HuH-7.5 (cell line): ENCODE data around the gene KDM8.

Source experiments
- DNase-seq: peaks from one replicate; pipeline ENCODE4 v3.0.0; 2011; ENCODE audit warnings: low spot score

Gene KDM8

DNA sequence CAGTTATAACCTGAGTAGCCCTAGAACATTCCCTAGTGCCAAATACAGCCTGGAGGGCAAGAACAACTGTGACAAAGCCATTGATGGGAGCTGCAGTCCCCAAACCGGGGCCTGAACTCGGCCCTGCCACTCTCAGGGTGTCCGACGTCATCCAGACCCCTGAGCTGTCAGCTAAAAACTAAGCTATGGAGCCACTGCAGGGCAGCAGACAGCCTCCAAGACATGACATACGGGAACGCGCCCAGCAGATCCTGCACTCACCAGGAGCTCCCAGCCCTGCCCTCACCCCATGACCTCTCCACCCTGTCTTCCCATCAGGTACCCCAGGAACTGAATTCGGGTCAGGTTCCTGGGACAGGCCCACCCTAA lies 28.4 kb downstream of the KDM8 start:
- DNase-seq, result no peak

DNA sequence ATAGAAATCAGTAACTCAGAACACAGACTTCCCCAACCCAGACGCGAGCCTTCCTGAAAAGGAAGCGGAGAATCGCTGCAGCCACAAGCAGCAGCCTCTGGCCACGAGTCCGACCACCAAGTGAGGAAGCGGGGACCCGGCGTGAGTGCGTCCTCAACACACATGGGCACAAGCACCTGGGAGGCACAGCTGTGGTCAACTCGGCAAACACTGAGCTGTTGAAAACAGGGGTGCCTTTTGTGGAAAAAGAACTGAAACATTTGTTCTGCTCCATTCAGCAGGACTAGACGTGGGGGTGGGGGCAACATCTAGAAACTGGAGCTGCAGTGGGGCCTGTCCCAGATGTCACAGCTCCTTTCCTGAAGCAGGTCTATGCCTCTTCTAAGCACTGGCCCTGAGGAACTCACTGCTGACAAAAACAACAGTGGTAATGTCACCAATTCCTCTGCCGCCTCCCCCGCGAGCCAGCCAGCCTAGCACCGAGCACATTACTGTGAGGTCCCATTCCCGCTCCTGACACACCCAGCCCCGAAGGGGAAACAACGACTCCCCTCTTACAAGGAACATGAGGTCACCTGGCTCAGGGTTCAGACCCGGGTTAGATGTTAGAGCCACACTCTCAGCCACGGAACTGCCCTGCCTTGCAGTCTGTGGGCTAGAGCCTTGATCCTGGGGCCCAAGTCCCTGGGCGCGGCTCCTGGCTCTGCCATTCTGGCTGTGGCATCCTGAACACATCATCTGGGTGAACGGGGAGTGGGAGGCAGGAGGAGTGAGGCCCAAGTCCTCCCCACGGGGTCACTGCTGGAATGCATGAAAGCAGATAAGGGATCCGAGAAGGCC lies 29.0 kb downstream of the KDM8 start:
- DNase-seq, result no peak

DNA sequence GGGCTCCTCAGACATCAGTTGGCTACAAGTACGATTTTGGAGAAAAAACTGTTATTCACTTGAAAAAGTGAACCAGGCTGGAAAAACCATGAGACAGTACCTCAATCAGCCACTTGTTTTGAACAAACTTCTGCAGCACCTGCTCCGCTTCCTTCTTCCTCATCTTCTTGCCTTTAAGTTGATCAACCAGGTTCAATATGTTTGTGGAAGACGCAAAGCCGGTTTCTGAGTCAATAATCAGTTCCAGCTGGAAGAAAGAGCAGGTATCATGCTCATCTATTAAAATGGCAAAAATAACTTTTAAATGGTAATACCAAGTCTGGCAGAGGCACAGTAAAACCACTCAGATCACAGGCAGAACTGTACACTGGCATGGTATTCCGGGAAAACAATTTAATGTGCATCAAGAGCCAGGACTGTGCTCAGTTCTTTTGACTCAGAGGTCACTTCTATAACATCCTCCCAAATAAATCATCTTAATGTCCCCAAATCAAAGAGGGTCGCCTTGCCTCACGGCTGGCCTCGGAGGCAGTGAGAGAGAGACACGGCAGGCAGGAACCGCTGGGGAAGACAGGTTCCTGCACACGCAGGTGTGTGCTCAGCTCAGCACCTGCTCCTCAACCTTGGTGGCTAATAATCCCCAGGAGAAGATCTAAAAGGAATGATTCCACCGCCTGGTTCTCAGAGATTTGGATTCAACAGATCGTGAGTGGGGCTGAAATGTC lies 29.7 kb downstream of the KDM8 start:
- no peak for DNase-seq

DNA sequence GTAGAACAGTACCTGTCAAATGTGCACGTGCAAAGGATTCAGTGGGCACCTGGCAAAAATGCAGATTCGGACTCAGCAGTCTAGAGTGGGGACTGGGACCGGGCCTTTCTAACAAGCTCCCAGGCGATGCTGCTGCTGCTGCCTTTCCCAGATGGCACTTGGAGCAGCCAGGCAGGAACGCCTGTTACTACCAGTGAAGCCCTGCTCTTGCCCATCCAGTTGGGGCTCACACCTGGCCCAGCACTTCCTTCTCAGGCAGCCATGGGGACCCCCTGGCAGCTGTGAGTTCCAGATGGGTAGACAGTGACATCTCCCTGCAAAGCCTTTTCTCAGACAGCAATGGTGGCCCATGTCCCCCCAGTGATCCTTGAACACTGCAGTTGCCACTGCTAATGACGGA lies 30.4 kb downstream of the KDM8 start:
- DNase-seq, result no peak

DNA sequence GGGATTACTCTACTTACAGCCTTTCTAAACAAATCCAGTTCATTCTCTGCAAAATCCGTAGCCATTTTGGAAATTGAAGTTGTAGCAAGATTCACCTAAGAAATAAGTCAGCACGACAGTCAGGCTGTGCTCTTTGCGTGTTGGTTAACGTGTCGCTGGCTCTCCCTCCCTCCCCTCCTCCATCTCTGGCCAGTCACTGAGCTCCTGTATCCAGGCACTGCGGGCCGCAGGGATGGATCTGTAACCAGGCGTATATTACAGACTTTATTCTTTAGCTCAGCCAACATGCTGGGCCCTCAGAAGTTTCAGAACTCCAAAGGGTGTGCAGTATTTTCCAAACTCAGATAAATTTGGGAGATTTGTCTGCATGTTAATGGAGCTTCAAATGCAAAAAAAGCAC lies 30.8 kb downstream of the KDM8 start:
- DNase-seq, result no peak

DNA sequence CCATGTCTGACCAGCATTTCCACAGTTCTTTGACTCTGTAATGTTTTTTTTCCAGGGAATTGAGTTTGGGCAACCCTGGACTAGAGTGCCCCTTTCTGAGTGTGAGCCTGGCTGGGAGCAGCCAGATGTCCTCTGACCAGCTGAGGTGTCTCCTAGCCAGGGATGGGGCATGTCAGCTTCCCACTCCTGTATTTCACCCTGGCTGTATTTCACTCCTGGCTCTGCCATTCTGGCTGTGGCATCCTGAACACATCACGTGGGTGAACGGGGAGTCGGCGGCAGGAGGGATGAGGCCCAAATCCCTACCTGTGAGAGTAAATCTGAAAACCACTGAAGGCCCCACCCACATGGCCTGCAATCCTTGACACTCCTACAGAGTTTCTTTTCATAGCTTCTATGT lies 31.3 kb downstream of the KDM8 start:
- DNase-seq, result no peak

DNA sequence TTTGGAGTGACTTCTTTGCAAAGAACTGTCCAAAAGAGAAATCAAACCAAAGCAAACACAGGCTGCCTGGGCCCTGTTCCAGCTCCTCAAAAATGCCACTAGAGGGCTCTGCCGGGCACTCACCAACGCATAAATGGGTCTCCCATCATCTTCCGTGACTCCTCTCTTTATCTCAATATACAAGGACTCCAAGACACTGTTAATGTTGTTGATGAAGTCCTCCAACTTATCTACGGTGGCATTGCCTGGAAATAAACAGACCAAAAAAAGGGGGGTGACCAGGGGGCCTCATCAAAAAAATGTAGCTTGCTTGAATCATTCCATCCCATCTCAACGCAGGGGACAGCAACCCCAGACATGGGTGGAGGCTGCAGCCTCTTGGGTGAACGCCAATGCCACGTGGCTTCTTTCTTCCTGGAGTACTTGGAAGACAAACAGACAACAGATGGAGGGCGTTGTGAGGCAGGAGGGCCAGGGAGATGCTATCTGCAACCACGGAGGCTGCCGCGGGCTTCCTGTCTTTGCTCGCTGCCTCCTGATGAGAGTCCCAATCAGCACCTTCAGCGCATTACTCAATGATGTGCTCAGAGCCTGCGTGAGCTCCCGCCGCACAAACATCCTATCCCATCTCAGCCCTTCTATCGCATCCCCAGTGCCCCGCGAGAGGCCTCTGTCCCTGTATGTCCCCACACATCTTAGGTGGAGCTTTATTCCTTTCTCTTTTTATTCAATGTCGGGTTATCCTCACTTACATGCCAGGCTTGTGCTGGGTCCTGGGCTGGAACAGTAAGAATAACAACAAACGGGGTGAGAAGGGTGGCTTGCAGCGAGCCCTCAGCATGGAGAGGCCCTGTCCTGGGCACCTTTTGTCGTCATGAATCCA lies 32.0 kb downstream of the KDM8 start:
- DNase-seq, result peak; percentile 64

DNA sequence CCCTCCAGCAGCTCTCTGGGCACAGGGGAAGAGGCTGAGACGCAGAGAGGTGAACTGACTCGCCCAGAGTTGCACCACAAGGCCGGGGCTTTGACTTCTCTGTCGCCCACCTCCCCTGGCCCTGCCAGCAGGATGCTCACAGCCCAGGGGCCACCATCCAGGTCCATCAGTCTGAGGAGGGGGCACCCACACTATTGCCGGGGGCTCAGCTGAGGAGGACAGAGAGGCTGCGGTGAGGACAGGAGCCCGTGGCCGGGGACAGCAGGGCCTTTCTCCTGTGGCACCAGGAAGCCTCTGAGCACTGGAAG lies 32.6 kb downstream of the KDM8 start:
- no peak for DNase-seq

DNA sequence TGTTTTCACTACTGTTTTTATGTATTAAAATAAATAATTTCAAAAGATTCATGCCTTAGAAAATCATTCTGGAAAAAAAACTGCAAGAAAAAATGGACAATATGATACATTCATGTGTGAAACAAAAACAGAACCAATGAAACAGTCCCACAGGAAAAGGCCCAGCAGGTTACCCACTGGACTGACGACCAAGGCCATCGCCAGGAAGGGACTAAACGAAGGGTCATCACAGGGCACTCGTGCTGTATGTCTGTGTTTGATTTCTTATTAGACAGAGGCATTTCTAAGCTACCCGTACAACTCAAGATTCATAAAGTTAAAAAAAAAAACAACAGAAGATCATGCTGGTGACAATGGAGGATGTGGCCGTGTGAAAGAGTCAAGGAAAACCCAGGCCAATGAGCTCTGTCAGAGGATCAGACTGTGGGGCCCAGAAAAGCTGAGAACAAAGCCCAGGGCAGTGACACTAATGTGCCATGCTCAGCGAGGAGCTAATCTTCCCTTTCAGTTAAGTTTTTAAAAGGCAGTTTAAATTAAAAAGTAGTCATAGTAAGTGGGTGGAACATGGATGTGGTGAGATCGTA lies 33.4 kb downstream of the KDM8 start:
- no peak for DNase-seq

DNA sequence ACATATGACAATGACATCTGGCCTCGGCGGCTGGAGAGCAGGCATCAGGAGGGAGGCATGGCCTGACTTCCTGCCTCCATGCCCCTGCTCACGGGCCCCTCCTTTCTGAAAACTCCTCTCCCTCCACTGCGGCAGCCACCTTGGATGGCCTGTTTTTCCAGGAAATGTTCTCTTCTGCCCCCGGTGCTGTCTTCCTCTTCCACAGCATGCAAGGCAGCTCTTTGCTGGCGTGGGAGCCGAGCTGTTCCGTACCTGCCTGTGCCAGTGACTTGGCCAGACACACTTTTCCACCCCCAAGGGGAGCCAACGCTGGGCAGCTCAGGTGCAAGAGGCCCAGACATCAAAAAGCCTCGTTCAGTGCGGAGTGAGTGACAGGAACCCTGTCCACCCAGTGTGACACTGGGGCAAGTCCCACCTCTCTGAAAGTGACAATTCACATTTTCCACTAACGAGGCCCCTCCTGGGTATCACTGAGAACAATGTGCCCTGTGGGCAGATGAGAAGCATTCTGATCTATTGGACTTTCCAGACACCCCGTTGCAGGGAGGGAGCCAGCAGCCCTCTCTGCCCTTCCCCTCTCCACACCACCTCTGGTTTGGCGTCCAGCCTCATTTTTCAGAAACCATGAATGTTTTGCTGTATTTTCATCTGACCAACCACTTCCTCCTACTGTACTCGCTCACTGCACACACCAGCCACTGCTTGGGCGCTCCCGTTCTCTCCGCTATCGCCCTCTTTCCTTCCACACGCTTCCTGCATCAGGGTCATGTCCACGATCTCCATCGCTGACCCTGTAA lies 34.1 kb downstream of the KDM8 start:
- no peak for DNase-seq

DNA sequence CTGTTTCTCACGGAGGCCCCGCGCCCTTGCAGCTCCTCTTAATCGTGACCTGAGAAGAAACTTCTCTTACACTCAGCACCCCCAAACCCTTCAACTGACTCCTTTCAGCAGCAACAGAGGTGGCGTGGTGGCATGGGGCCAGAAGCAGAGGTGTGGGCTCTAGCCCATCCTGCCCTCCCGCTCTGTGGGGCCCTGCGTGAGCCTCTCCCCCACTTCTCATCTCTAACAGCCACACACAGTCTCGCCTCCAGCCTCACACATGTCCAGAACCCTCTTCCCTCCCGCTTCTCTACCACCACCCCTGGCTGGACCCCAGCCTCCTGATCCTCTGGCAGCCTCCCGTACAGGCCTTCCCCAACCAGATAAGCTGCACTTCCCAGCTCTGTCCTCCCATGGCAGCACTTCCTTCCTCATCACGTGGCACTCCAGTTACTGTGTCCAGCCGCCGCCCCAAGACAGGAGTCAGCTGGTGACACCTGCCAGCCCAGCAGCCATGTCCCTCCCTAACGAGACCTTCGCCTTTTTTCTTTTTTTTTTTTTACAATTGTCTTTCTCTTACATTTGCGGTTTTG lies 34.8 kb downstream of the KDM8 start:
- DNase-seq, result no peak

DNA sequence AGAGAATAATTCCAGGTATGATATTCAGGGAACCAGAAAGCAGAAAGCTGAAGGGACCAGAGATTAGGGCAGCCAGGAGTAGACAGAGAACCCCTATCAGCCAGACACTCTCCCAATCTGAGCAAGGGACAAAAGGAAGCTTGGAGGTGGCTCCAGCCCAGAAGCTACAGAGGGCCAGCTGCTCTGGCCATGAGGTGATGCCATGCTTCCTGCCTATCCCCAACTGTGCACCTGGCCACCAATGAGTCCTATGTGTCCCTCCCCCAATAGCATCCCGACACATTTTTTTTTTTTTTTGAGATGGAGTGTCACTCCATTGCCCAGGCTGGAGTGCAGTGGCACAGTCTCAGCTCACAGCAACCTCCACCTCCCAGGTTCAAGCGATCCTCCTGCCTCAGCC lies 35.3 kb downstream of the KDM8 start:
- no peak for DNase-seq

DNA sequence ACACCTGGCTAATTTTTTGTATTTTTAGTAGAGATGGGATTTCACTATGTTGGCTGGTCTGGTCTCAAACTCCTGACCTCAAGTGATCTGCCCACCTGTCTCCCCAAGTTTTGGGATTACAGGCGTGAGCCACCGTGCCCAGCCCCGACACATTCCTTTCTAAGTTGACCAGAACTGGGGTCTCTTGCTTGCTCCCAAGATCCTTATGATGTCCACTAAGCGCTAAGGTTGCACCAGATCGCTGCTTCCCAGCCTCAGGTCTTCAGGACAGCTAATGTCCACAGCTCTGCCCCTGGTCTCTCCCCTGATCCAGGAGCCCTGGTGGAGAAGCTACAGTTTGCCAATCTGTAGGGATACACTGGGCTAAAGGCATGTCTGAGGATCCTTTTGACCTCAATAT lies 35.7 kb downstream of the KDM8 start:
- DNase-seq, result no peak

DNA sequence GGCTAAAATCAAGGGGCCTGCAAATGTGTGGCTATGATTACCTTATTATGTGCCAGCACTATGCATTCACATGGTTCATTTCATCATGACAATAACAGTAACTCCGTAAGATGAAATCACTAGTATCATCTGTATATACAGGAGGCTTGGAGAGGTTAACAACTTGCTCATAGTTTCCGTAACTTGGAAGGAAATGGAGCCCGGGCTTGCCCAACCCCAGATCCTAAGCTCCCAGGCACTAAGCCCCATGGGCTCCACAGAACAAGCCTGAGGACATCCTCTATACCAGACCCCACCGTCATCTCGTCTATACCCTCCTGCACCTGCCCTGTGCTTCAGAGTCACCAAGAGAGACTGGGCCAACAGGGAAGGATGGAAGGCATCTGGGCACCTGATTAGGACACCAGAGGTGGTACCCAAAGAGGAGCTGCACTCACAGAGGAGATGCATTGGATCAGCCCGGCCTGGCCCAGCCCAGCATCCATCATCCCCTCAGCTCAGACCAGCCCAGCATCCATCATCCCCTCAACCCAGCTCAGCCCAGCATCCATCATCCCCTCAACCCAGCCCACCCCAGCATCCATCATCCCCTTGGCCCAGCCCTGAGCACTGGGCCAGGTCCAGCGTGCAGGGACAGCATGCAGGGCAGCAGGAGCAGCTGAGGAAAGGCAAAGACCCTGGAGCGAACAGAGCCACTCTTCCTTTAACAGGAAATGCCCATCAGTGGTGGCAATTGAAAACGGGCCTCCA lies 36.8 kb downstream of the KDM8 start:
- no peak for DNase-seq

DNA sequence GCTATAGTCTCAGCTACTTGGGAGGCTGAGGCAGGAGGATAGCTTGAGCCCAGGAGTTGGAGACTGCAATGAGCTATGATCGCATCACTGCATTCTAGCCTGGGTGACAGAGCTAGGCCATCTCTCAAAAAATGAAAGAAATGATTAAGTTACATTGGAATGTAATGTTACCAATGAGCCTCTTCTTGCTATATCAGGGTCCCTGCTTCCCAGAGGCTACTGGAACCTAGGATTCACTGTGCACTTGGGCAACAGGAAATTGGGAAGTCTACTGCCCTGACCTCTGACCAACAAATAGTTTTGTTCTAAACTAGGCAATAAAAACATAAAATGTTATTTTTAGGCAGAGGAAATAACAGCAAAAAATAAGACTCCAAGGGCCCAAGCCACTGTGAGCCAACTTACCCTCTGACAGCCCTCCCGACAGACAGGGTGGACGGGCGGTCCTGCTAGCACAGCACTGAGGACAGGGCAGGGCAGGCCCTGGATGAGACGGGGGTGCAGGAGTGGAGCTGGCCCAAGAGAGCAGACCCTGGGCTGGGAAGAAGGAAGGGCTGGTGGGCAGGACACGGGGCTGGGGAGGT lies 37.7 kb downstream of the KDM8 start:
- no peak for DNase-seq

DNA sequence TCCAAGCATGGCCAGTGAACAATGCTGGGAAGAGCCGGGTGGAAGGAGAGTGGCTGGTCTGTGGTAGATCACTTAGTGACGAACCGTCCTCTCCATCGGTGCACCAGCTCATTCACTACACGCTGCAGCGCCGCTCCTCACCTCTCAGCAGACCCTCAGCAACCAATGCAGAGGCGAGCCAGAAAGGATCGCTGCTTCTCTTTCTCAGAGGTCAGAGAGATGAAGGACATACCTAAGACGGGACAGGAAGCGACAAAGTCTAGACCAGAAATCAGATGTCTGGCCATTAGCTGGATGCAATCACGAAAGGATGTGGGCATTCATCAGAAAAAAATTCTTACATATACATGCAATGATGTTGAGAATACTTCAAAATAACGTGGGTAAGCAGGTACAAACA lies 38.3 kb downstream of the KDM8 start:
- no peak for DNase-seq

DNA sequence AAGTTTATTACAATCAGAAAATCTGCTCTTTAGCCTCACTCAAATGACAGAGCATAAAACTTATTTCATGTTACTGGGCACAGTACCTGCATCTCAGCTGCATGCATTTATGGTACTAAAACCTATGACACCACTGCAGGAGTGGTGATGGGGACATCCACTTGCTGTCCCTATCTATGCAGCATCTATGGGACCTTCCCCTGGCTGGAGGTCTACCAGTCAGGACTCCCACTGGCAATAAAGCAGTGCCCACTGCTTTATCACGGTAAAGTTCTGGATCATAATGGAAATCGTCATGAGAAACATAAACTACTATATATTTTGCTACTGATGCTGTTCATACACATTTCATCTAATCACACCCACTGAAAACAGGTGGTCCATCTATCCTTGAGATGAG lies 39.1 kb downstream of the KDM8 start:
- no peak for DNase-seq

DNA sequence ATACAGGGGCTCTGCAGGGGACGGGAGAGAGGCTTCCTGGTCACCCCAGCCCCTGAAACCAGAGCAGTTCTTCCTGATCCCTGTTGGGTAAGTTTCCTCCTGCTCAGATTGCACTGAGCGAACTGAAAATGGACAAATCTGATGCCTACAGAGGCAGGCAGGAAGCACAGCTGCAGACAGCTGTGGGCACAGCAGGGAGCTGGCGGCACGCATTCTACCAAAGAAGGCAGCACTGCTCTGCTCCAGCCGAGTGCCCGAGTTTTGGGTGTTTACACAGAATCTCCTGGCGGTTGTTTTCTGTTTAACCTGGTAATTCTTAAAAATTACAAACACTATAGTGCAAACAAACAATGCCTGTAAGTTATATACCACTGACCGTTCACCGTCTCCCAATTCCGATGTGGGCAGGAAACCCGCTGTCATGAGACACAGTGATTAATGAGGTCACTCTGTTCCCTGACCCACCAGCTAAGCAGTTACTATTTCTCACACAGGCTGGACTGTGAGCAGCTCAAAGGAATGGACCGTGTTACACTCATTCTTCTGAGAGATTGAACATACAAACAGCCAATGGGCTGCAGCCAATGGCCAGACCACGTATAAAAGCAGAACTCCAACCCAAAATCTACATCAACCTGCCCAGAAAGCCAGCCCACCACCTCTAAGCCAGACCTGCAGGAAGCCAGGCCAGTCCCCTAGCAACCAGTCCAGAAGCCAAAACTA lies 39.7 kb downstream of the KDM8 start:
- no peak for DNase-seq

DNA sequence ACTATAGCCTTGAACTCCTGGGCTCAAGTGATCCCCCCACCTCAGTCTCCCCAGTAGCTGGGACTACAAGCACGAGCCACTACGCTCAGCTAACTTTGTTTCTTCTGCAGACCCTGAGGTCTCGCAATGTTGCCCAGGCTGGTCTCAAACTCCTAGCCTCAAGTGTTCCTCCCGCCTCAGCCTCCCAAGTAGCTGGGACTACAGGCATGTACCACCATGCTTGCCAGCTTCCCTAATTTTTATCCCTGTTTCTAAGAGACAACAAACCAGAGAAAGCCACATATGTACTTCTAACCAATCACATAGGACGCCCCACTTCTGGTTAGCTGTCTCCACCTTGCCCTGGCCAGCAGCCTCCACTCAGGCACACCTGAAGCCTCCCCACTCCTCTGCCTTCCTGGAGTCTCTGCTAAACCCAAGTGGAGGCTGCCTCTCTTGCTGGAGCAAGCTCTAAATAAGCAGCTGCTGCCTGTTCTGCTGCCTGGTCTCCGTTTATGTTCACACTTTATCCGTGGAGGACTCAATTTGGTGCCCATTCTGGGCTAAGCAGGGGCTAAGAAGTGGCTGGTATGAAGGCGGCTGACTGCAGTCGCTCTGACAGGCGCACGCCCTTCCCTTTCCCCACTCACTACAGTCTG lies 40.5 kb downstream of the KDM8 start:
- no peak for DNase-seq
